ENCODE results near the gene GDAP2.

The GDAP2 gene

GRCh38 chr1:117842408-117843170 is 86.8 kb downstream of the GDAP2 start:
- no peak for DNase-seq (ENCODE audit: low read depth in 2 of 2)

GRCh38 chr1:117841117-117841650 is 88.2 kb downstream of the GDAP2 start:
- DNase-seq (ENCODE audit: low read depth in 2 of 2) = no peak

GRCh38 chr1:117838911-117839310 is 90.5 kb downstream of the GDAP2 start:
- no peak for DNase-seq (ENCODE audit: low read depth in 2 of 2)

- no peak for DNase-seq (ENCODE audit: low read depth in 2 of 2)
Observed at GRCh38 chr1:117836069-117836468, 93.4 kb downstream of the GDAP2 start.

- no peak for DNase-seq (ENCODE audit: low read depth in 2 of 2)
Observed at GRCh38 chr1:117834416-117834815, 95.0 kb downstream of the GDAP2 start.

GRCh38 chr1:117832453-117832852 is 97.0 kb downstream of the GDAP2 start:
- no peak for DNase-seq (ENCODE audit: low read depth in 2 of 2)

GRCh38 chr1:117830222-117830621 is 99.2 kb downstream of the GDAP2 start:
- DNase-seq (ENCODE audit: low read depth in 2 of 2) = no peak

GRCh38 chr1:117828201-117828600 is 101.2 kb downstream of the GDAP2 start:
- no peak for DNase-seq (ENCODE audit: low read depth in 2 of 2)

GRCh38 chr1:117826540-117827078 is 102.8 kb downstream of the GDAP2 start:
- DNase-seq (ENCODE audit: low read depth in 2 of 2) = no peak

GRCh38 chr1:117826119-117826518 is 103.3 kb downstream of the GDAP2 start:
- no peak for DNase-seq (ENCODE audit: low read depth in 2 of 2)

GRCh38 chr1:117825414-117825813 is 104.0 kb downstream of the GDAP2 start:
- no peak for DNase-seq (ENCODE audit: low read depth in 2 of 2)

GRCh38 chr1:117824616-117825015 is 104.8 kb downstream of the GDAP2 start:
- DNase-seq (ENCODE audit: low read depth in 2 of 2) = no peak

- DNase-seq (ENCODE audit: low read depth in 2 of 2) = no peak
Observed at GRCh38 chr1:117821774-117822482, 107.5 kb downstream of the GDAP2 start.

GRCh38 chr1:117821382-117821755 is 108.1 kb downstream of the GDAP2 start:
- DNase-seq (ENCODE audit: low read depth in 2 of 2) = no peak

- no peak for DNase-seq (ENCODE audit: low read depth in 2 of 2)
Observed at GRCh38 chr1:117820694-117821381, 108.6 kb downstream of the GDAP2 start.

- no peak for DNase-seq (ENCODE audit: low read depth in 2 of 2)
Observed at GRCh38 chr1:117820096-117820495, 109.3 kb downstream of the GDAP2 start.

- DNase-seq (ENCODE audit: low read depth in 2 of 2) = no peak
Observed at GRCh38 chr1:117819301-117819700, 110.1 kb downstream of the GDAP2 start.

GRCh38 chr1:117818456-117818855 is 111.0 kb downstream of the GDAP2 start:
- DNase-seq (ENCODE audit: low read depth in 2 of 2) = no peak

- DNase-seq (ENCODE audit: low read depth in 2 of 2) = no peak
Observed at GRCh38 chr1:117817629-117818028, 111.8 kb downstream of the GDAP2 start.

- no peak for DNase-seq (ENCODE audit: low read depth in 2 of 2)
Observed at GRCh38 chr1:117815926-117816325, 113.5 kb downstream of the GDAP2 start.

- DNase-seq (ENCODE audit: low read depth in 2 of 2) = no peak
Observed at GRCh38 chr1:117814856-117815797, 114.3 kb downstream of the GDAP2 start.
